Measurements from ENCODE around the gene KIAA1217. TPM values are rescaled to one million over a fixed set of nuclear protein-coding genes. Genes with fewer than 3 reads are reported as not detected.

The KIAA1217 gene
- total RNA-seq, 1 donor from 2014 or later = 2.0 TPM

DNA sequence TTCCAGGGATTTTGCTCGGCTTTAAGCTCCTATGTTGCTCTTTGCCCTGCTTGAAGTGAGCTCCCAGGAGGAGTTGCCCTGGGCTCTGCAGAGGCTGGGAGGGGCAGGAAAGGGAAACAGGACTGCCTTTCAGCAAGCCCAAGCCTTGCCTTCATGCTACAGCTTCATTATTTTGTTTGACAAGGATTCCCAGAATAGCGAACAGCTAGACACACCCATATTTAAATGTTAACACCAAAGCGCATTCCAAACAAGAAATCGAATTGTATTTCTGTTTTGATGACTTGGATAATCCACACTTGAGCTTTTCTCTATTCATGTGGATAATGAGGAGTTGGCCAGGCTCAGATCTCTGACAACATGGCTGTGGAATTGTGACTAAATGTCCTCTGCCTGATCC is 6.3 kb downstream of the KIAA1217 start:
- Mint-ChIP-seq H3K27me3 (peaks cover 11% of the 10 kb centered on the region), H3K9me3 (peaks cover 4% of the 10 kb centered on the region), H3K4me1 (peaks cover 3% of the 10 kb centered on the region), H3K36me3 (ENCODE audit: low read depth) (no peaks in the 10 kb centered on the region), H3K4me3 (no peak overlapping the region), H3K27ac (no peak overlapping the region)
- no peak for DNase-seq
- intact Hi-C loops (cut with micrococcal nuclease) = no loop called here

DNA sequence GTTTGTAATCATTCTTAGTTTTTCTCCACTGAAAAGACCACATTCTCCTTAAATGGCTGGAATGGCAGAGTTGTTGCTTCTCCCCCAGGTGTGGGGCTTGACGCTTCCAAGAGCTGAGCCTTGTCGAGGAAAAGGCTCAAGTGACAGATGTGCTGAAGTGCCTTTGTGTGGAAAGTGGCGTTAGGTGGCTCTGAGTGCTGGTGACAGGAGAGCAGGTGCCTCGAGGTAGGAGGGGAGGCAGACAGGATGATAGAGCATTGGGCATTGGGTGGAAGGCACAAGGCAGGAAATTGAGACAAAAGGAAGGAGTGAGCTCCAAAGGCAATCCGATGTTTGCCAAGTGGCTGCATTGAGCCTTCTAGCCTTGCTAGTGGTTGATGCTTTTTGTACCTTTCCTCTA is 6.7 kb downstream of the KIAA1217 start:
- Mint-ChIP-seq H3K27me3 (peaks cover 11% of the 10 kb centered on the region), H3K4me1 (peaks cover under 1% of the 10 kb centered on the region)
- intact Hi-C loops (cut with micrococcal nuclease) = no loop called here

DNA sequence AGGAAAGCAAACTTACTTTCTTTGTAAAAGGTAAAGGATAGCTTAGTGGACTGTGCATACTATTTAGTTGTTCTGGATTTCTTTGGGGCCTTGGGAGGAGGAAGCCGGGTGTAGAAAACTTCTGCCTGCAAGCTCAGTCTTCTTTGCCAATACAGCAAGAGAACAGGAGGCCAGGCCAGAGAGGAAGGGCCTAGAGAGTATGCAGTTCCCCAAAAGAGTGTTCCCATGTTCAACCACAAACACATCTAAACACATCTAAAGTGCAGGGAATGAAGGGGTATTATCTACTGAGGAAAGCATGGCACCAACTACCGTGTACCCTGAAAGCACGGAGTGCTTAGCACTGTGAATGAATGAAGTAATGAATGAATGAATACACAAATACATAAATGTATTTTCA is 11.0 kb downstream of the KIAA1217 start:
- Mint-ChIP-seq H3K27ac (no peak overlapping the region), H3K27me3 (peaks cover 2% of the 10 kb centered on the region), H3K9me3 (no peaks in the 10 kb centered on the region), H3K36me3 (ENCODE audit: low read depth) (no peaks in the 10 kb centered on the region), H3K4me3 (no peak overlapping the region), H3K4me1 (no peaks in the 10 kb centered on the region)
- intact Hi-C loops (cut with micrococcal nuclease) = no loop called here
- no peak for DNase-seq

More for the DNA sequence above, 6.7 kb downstream of the KIAA1217 start:
- Mint-ChIP-seq H3K27ac (no peak overlapping the region), H3K4me3 (no peak overlapping the region), H3K9me3 (peaks cover 4% of the 10 kb centered on the region), H3K36me3 (ENCODE audit: low read depth) (no peaks in the 10 kb centered on the region)
- DNase-seq = no peak

DNA sequence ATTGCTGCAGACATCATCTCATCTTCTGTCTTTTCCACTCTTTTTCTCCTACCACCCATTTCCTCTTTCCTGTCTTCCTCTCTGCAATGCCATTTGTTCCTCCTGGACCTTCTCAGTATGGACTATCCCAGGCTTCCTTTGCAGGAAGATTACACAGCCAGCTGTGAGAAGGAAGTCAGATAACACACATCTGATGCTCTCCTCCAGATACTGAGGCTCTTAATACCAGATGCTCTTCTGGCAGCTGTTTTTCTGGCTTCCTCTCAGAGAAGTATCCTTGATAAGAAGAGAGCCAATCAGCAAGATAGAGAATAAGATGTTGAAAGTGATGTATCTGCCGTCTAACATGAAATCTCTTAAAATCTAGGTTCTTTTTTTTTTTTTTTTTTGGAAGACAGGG is 14.4 kb downstream of the KIAA1217 start:
- no peak overlapping the region for H3K4me3 Mint-ChIP-seq
- no peaks in the 10 kb centered on the region for H3K4me1 Mint-ChIP-seq
- H3K27me3 Mint-ChIP-seq = no peaks in the 10 kb centered on the region
- no peaks in the 10 kb centered on the region for H3K9me3 Mint-ChIP-seq
- intact Hi-C loops (cut with micrococcal nuclease) = no loop called here
- no peak for DNase-seq
- H3K27ac Mint-ChIP-seq = no peak overlapping the region
- H3K36me3 Mint-ChIP-seq (ENCODE audit: low read depth) = no peaks in the 10 kb centered on the region

DNA sequence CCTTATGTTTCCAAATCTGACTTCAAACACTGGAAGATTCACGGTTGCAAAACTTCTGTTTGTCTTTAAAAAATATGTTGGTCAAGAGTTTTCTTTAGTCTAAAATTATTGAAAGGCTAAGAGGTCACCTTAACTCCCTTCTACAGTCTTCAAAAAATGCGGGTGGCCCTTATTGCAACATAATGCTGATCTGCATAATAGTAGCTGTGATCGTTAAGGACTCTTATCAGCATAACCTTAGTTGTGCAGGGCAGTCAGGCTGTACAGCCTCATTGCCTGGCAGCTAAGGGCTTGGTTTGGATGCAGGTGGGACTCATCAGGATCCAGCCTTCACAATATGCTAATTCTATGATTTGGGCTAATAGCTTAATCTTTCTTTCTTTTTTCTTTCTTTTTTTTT is 15.0 kb downstream of the KIAA1217 start:
- H3K27me3 Mint-ChIP-seq = no peaks in the 10 kb centered on the region
- no peak overlapping the region for H3K27ac Mint-ChIP-seq
- no peak overlapping the region for H3K4me3 Mint-ChIP-seq
- no peaks in the 10 kb centered on the region for H3K4me1 Mint-ChIP-seq
- H3K9me3 Mint-ChIP-seq = no peaks in the 10 kb centered on the region
- no peak for DNase-seq
- no peaks in the 10 kb centered on the region for H3K36me3 Mint-ChIP-seq (ENCODE audit: low read depth)
- intact Hi-C loops (cut with micrococcal nuclease) = no loop called here

DNA sequence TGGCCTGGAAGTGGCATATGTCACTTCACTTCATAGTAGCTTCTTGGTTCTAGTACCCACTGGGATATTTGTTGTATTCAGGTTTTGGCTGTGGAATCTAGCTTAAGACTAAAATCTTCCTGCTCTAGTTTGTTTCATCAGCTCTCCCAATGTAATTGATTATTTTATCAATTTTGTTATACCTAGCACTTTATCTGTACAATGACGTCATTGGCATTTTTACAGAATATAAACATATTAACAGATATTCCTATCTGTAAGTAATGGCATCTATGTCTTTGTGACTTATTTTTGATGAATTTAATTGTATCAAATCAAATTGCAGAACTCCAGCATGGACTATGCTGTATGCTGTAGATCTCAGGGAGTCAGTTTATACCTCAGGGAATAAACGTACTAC is 19.7 kb downstream of the KIAA1217 start:
- H3K36me3 Mint-ChIP-seq (ENCODE audit: low read depth) = no peaks in the 10 kb centered on the region
- H3K4me1 Mint-ChIP-seq = no peaks in the 10 kb centered on the region
- DNase-seq = no peak
- no peaks in the 10 kb centered on the region for H3K9me3 Mint-ChIP-seq
- no peak overlapping the region for H3K4me3 Mint-ChIP-seq
- intact Hi-C loops (cut with micrococcal nuclease) = no loop called here
- H3K27ac Mint-ChIP-seq = no peak overlapping the region
- H3K27me3 Mint-ChIP-seq = no peaks in the 10 kb centered on the region

DNA sequence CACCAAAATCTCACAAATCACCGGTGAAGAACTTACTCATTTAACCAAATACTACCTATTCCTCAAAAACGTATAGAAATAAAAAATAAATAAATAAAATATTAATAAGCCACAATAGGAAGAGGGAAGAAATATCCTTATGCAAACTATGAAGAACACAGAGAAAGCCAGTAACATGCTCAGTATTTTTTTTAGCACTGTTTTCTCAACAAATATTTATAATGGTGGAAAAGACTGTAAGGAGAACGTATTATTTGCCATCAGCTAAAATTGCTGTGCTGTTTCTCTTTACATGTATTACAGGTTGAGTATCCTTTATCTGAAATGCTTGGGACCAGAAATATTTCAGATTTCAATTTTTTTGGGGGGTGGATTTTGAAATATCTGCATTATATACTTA is 21.0 kb downstream of the KIAA1217 start:
- H3K4me1 Mint-ChIP-seq = no peaks in the 10 kb centered on the region
- no peaks in the 10 kb centered on the region for H3K36me3 Mint-ChIP-seq (ENCODE audit: low read depth)
- no peak overlapping the region for H3K4me3 Mint-ChIP-seq
- intact Hi-C loops (cut with micrococcal nuclease) = no loop called here
- no peak for DNase-seq
- no peak overlapping the region for H3K27ac Mint-ChIP-seq
- H3K9me3 Mint-ChIP-seq = no peaks in the 10 kb centered on the region
- H3K27me3 Mint-ChIP-seq = no peaks in the 10 kb centered on the region

DNA sequence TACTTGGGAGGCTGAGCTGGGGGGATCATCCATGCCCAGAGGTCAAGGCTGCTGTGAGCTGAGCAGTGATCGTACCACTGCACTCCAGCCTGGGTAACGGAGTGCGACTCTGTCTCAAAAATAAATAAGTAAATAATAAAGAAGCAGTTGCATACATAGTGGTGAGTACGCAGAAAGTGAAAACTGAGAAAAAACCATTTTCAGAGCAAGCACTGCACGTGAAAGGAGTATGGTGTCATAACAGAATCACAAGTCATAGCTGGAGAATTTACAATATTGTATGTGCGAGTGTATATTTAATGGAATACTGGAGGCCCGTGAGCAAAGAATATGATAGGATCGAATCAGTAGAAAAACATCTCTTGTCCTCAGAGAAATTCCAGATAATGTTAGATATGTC is 22.3 kb downstream of the KIAA1217 start:
- Mint-ChIP-seq H3K4me1 (no peaks in the 10 kb centered on the region), H3K9me3 (no peaks in the 10 kb centered on the region), H3K27ac (no peak overlapping the region), H3K36me3 (ENCODE audit: low read depth) (no peaks in the 10 kb centered on the region), H3K4me3 (no peak overlapping the region), H3K27me3 (no peaks in the 10 kb centered on the region)
- DNase-seq = no peak
- intact Hi-C loops (cut with micrococcal nuclease) = no loop called here

DNA sequence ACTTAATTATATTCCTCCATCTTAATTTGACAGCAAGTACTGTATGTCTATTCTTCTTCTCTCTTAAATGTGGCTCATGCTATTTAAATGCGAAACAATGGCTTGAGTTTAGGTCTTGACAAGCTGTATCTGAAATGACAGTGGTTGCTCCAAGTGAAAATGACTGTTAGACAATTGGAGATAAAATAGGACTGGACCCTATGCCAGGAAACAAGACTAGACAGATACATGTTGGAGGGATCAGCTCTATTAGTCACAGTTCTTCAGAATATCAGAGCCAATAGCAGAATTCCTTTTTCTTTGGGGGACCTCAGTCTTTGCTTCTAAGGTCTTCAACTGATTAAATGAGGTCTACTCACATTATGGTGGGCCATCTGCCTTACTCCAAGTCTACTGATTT is 25.8 kb downstream of the KIAA1217 start:
- Mint-ChIP-seq H3K36me3 (ENCODE audit: low read depth) (no peaks in the 10 kb centered on the region), H3K4me1 (no peaks in the 10 kb centered on the region), H3K27ac (no peak overlapping the region), H3K9me3 (no peaks in the 10 kb centered on the region), H3K4me3 (no peak overlapping the region), H3K27me3 (peaks cover 21% of the 10 kb centered on the region)
- intact Hi-C loops (cut with micrococcal nuclease) = no loop called here
- DNase-seq = no peak

DNA sequence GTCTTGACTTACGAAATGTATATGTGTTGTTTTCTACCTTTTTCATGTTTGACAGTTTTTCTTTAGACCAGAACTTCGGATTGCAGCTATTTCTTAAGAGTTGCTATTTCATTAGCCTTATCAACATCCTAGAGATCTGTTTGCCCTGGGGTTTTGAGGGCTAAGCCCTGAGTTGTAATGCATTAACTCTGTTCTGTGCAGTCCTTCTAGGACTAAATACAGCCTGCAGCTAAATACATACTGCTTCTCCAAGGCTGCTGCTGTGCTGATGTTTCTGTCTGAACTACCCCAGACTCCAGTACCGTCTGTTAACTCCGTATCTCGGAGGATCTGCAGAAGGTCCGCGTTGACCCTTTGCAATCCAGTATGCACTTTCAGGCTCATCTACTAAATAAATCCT is 26.5 kb downstream of the KIAA1217 start:
- Mint-ChIP-seq H3K4me3 (no peak overlapping the region), H3K27me3 (peaks cover 23% of the 10 kb centered on the region), H3K4me1 (no peaks in the 10 kb centered on the region), H3K36me3 (ENCODE audit: low read depth) (no peaks in the 10 kb centered on the region), H3K9me3 (no peaks in the 10 kb centered on the region), H3K27ac (no peak overlapping the region)
- intact Hi-C loops (cut with micrococcal nuclease) = no loop called here
- DNase-seq = no peak

DNA sequence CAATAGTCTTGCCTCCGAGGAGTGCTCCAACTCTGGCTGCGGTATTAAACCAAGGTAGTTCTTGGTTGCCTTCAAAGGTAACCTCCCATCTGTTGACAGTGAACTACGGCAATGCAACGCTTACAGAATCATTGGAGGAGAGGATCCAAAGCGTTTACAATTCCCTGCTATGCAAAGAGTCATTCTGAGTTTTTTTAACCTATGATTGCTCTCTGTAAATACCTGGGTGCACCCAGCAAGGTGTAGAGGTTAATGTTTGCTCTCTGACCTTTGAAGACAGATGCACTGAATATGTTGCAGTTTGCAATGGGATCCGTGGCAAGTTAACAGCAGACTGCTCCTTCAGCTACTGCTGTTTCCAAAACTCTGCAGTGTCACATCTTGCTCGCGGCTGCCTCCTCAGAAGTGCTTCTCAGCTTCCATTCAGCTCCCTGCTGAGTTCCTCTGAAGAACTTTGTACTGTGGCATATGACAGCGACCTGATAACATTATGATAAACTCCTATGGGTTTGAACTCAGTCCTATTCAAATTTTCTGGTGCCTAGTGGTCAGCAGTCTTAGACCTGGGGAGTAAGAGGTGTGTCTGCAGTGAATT is 29.0 kb downstream of the KIAA1217 start:
- Mint-ChIP-seq H3K4me1 (no peaks in the 10 kb centered on the region), H3K27me3 (peaks cover 27% of the 10 kb centered on the region), H3K27ac (no peak overlapping the region), H3K4me3 (no peak overlapping the region), H3K36me3 (ENCODE audit: low read depth) (no peaks in the 10 kb centered on the region), H3K9me3 (no peaks in the 10 kb centered on the region)
- intact Hi-C loops (cut with micrococcal nuclease) = no loop called here
- DNase-seq = no peak

DNA sequence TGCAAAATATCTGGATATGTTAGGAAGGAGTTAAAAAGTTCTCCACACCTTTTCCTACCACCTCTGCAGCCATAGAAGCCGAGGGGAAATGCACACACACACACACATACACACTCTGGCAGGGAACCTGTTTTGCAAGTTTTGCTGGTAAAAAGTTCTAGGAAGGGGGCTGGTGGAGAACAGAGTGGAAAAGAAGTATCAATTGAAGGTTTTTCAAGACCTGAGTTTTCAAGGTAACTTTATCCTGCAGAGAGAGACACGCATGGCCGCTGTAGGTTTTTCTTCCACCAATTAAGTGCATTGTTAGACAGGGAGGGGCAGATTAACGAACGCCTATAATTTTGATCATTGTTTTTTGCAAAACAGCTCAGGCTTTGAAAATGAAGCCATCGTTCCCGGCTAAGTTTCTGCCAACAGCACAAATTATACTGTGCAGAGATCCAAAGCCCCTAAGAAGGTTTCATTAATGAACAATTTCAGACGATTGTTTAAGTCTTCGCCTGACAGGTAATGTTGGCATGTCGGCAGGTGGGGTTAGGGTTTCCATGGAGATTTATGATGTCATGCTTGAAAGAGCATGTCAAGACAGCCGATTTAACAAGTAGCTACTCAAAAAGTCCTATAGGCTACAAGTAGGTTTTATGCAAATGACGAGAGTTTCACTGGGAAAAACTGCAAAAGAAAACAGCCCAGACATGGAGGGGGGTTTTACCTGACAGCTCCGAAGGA is 29.7 kb downstream of the KIAA1217 start:
- intact Hi-C loops (cut with micrococcal nuclease) = no loop called here

DNA sequence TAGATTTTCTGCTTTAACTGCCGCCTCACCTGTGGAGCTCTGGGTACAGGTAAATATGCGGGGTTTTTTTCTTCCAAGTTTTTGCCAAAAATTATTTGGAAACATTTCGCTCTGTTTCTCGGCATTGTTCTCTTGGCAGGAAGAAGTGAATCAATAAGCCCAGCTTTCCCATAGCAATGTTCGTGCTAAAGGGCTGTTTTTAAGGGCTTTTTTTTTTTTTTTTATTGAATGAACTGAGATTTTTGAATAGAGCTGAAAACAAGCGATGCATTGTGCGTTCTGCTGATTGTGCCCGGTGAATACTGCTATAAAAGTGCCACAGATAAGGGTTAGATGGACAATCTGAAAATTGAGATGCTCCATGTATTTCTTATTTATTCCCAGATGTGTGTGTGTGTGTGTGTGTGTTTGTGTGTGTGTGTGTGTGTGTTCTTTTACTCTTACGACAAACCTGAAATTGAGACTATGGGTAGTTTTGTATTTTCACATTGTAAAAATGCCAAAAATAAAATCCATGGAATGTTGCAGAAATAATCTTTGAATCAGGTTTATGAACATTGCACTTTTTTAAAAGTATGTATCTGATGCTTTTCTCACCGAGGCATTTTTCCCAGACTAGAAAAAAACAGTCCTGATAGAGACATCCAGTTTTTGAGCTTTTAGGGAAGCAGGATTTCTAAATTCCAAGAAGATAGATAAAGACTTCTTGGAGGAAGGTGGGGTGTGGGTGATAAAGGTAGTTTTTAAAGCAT is 30.5 kb downstream of the KIAA1217 start:
- no peak for DNase-seq
- no peak overlapping the region for H3K4me3 Mint-ChIP-seq
- H3K27ac Mint-ChIP-seq = no peak overlapping the region
- H3K27me3 Mint-ChIP-seq = peaks cover 27% of the 10 kb centered on the region
- H3K9me3 Mint-ChIP-seq = no peaks in the 10 kb centered on the region
- intact Hi-C loops (cut with micrococcal nuclease) = no loop called here
- H3K4me1 Mint-ChIP-seq = no peaks in the 10 kb centered on the region
- no peaks in the 10 kb centered on the region for H3K36me3 Mint-ChIP-seq (ENCODE audit: low read depth)

More for the DNA sequence above, 29.7 kb downstream of the KIAA1217 start:
- no peaks in the 10 kb centered on the region for H3K9me3 Mint-ChIP-seq
- H3K27ac Mint-ChIP-seq = no peak overlapping the region
- no peaks in the 10 kb centered on the region for H3K4me1 Mint-ChIP-seq
- peaks cover 27% of the 10 kb centered on the region for H3K27me3 Mint-ChIP-seq
- no peaks in the 10 kb centered on the region for H3K36me3 Mint-ChIP-seq (ENCODE audit: low read depth)
- no peak for DNase-seq
- H3K4me3 Mint-ChIP-seq = no peak overlapping the region

DNA sequence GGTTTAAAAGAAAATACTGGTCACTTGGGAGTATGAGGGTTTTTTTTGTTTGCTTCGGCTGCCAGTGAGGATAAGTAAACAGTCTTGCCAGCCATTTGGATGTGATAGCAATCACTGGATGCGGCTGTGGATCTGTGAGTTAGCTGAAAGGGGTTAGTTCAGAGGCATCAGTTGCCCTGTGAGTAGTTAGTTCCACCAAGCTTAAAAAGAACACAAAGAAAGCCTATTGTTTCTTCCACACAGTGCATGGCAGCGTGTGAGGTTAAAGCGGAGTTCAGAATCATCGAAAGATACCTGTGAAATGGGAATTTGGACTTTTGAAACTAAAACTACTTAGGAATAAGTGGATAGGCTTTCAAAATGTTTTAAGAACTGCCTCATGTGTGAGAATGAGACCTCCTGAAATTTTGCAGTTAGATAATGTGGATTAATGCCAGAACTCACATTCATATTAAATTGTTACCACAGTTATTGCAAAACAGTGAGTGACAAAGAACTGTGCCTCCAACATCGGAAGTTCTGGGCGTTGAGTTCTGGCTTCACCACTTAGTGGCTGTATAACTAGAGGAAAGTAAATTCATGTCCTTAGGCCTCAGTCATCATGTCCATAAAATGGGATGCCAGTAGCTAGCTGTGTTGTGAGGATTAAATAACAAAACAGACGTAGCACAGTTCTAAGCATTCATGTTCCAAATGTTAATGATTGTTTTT is 31.3 kb downstream of the KIAA1217 start:
- H3K36me3 Mint-ChIP-seq (ENCODE audit: low read depth) = no peaks in the 10 kb centered on the region
- H3K27ac Mint-ChIP-seq = no peak overlapping the region
- peaks cover 27% of the 10 kb centered on the region for H3K27me3 Mint-ChIP-seq
- H3K4me3 Mint-ChIP-seq = no peak overlapping the region
- intact Hi-C loops (cut with micrococcal nuclease) = no loop called here
- H3K4me1 Mint-ChIP-seq = no peaks in the 10 kb centered on the region
- no peaks in the 10 kb centered on the region for H3K9me3 Mint-ChIP-seq
- no peak for DNase-seq
